K562 (cell line): Measurements from ENCODE around the gene ARHGEF4. TPM values are rescaled to one million over a fixed set of nuclear protein-coding genes. Genes with fewer than 3 reads are reported as not detected.

ENCODE experiments used
- ATAC-seq: fragments of 200-7000 bp; cut with Tn5 transposase; 3 replicates; pipeline ENCODE4 v1.9.1; 2020; ENCODE audit warnings: moderate library complexity
- BruUV-seq: library from RNA; stranded (reverse); fragments of 400-500 nt; replicated peaks from 2 replicates; lab custom pipeline; 2021; lab: Mats Ljungman, UMichigan
- CTCF ChIA-PET: fragments of 300-600 bp; formaldehyde crosslinking; extraction: SDS; loops from one replicate; lab custom pipeline; 2021; ENCODE audit warnings: low intra/inter-chr PET ratio; lab: Yijun Ruan, JAX
- POLR2A ChIA-PET: fragments of 300-600, 350-650 bp; sonication (Branson Sonifier 250); formaldehyde crosslinking; extraction: SDS; loops from one replicate; lab custom pipeline; 2021; ENCODE audit warnings: antibody characterized with exemption, inconsistent platforms; lab: Yijun Ruan, JAX
- DNase-seq, 4 experiments: peaks; one replicate each; pipeline versions ENCODE4 v3.0.0 to v3.0.0-alpha.2; 2011 to 2018; ENCODE audit warnings: low spot score in 3 of 4, mixed read lengths in 3 of 4; ENCODE audit errors: extremely low read depth in 1 of 4
- FAIRE-seq: peaks from 2 replicates; lab custom pipeline; 2011; peaks lifted over from hg19 to GRCh38; lab: Jason Lieb, UNC
- H2AFZ ChIP-seq: 2 replicates; pipeline ENCODE4 v1.6.0; 2011; ENCODE audit warnings: low read depth, low read length, control low read depth, inconsistent platforms
- H3K27ac ChIP-seq: fragments of 200-600 bp; 3 replicates; pipeline ENCODE4 v1.8.0; 2011; ENCODE audit warnings: low read depth, mild to moderate bottlenecking, control low read depth, inconsistent platforms, low read length, moderate library complexity, mixed read lengths; ENCODE audit errors: extremely low read depth
- H3K27me3 ChIP-seq, 2 experiments: fragments of 300-600 bp in 1 of 2; 2 replicates in 1 of 2; 3 replicates in 1 of 2; pipeline versions ENCODE4 v1.6.0 to v1.8.0; 2011; ENCODE audit warnings: inconsistent platforms in 2 of 2, low read length in 2 of 2, mild to moderate bottlenecking in 1 of 2, mixed read lengths in 1 of 2, moderate library complexity in 1 of 2; ENCODE audit not compliant: control insufficient read depth in 2 of 2, insufficient read depth in 2 of 2
- H3K36me3 ChIP-seq: fragments of 300-600 bp; 3 replicates; pipeline ENCODE4 v1.8.0; 2011; ENCODE audit warnings: mild to moderate bottlenecking, low read length, inconsistent platforms; ENCODE audit not compliant: control insufficient read depth, insufficient read depth
- H3K4me1 ChIP-seq, 2 experiments: fragments of 200-600 bp in 1 of 2; replicated peaks in 1 of 2; 2 replicates in 1 of 2; 3 replicates in 1 of 2; pipeline versions ENCODE4 v1.5.1 to v1.8.0; 2011; ENCODE audit warnings: inconsistent platforms in 2 of 2, low read length in 2 of 2, mild to moderate bottlenecking in 1 of 2, mixed read lengths in 1 of 2, moderate library complexity in 1 of 2; ENCODE audit not compliant: control insufficient read depth in 2 of 2, insufficient read depth in 2 of 2
- H3K4me2 ChIP-seq: 2 replicates; pipeline ENCODE4 v1.6.1; 2011; ENCODE audit warnings: low read length, control low read depth, inconsistent platforms, mixed read lengths; ENCODE audit not compliant: insufficient read depth
- H3K4me3 ChIP-seq: fragments of 200-600 bp; sonication (generic), shearing (Covaris generic); 2 replicates; pipeline ENCODE4 v1.5.1; 2016; ENCODE audit warnings: control low read depth, inconsistent platforms
- H3K79me2 ChIP-seq: fragments of 200-600 bp; 3 replicates; pipeline ENCODE4 v1.8.0; 2011; ENCODE audit warnings: low read length, inconsistent platforms; ENCODE audit not compliant: control insufficient read depth, insufficient read depth
- H3K9ac ChIP-seq, 2 experiments: 2 replicates each; pipeline versions ENCODE4 v1.6.0 to v1.6.1; 2011; ENCODE audit warnings: low read depth in 2 of 2, low read length in 2 of 2, control low read depth in 1 of 2, inconsistent platforms in 1 of 2, mild to moderate bottlenecking in 1 of 2, mixed read lengths in 1 of 2; ENCODE audit not compliant: insufficient read depth in 1 of 2
- H3K9me1 ChIP-seq: one replicate; pipeline ENCODE4 v1.6.0; 2011; ENCODE audit warnings: inconsistent platforms, mild to moderate bottlenecking, low read length, moderate library complexity; ENCODE audit not compliant: control insufficient read depth, insufficient read depth
- H3K9me3 ChIP-seq: replicated peaks from 2 replicates; pipeline ENCODE4 v1.5.1; 2011; ENCODE audit warnings: low read depth, low read length, inconsistent platforms; ENCODE audit not compliant: control insufficient read depth, insufficient read depth
- H4K20me1 ChIP-seq: replicated peaks from 2 replicates; pipeline ENCODE4 v1.6.1; 2011; ENCODE audit warnings: low read length, inconsistent platforms, mixed read lengths; ENCODE audit not compliant: control insufficient read depth, insufficient read depth
- ARID2 ChIP-seq: fragments of 450-650 bp; IDR thresholded peaks from 2 replicates; pipeline ENCODE4 v1.6.1; 2017; ENCODE audit warnings: antibody characterized with exemption, mild to moderate bottlenecking
- BMI1 ChIP-seq: fragments of 150-350 bp; IDR thresholded peaks from 2 replicates; pipeline ENCODE4 v1.6.1; 2014; ENCODE audit warnings: low read length
- CUX1 ChIP-seq: fragments of 200-800 bp; sonication (Bioruptor generic); IDR thresholded peaks from 2 replicates; pipeline ENCODE4 v1.6.1; 2016; ENCODE audit warnings: missing genetic modification characterization, missing compliant biosample characterization
- ETV5 ChIP-seq: sonication (generic); formaldehyde crosslinking; IDR thresholded peaks from 2 replicates; pipeline ENCODE4 v1.4.0; 2020; ENCODE audit warnings: low read depth, mild to moderate bottlenecking, missing genetic modification reagents
- GABPB1 ChIP-seq: sonication (generic); formaldehyde crosslinking; IDR thresholded peaks from 2 replicates; pipeline ENCODE4 v1.8.0; 2022; ENCODE audit warnings: mild to moderate bottlenecking, missing genetic modification reagents
- HMG20A ChIP-seq: fragments of 450-650 bp; formaldehyde crosslinking; conservative IDR thresholded peaks from 2 replicates; pipeline ENCODE4 v1.4.0; 2020; ENCODE audit warnings: mild to moderate bottlenecking, mixed read lengths
- HOMEZ ChIP-seq: fragments of 250-450 bp; sonication (Bioruptor Pico); IDR thresholded peaks from 2 replicates; pipeline ENCODE4 v1.4.0; 2020; ENCODE audit warnings: mild to moderate bottlenecking, moderate library complexity
- ILK ChIP-seq: fragments of 450-650 bp; IDR thresholded peaks from 2 replicates; pipeline ENCODE4 v1.6.1; 2016; ENCODE audit warnings: missing genetic modification characterization, low read depth, mild to moderate bottlenecking, missing compliant biosample characterization, moderate library complexity, borderline replicate concordance
- LCOR ChIP-seq: sonication (generic); formaldehyde crosslinking; IDR thresholded peaks from 2 replicates; pipeline ENCODE4 v1.8.0; 2022; ENCODE audit warnings: mild to moderate bottlenecking, missing genetic modification reagents
- PCBP1 ChIP-seq: fragments of 200-400 bp; formaldehyde crosslinking; IDR thresholded peaks from 2 replicates; pipeline ENCODE4 v1.6.1; 2018; ENCODE audit warnings: mild to moderate bottlenecking, low read depth, low read length; ENCODE audit not compliant: poor library complexity, severe bottlenecking
- SNAPC5 ChIP-seq: fragments of 250-450 bp; sonication (Bioruptor Pico); IDR thresholded peaks from 2 replicates; pipeline ENCODE4 v1.8.0; 2021; ENCODE audit warnings: moderate library complexity, mild to moderate bottlenecking, inconsistent platforms
- THRA ChIP-seq: fragments of 450-650 bp; IDR thresholded peaks from 2 replicates; pipeline ENCODE4 v1.6.1; 2017; ENCODE audit warnings: mild to moderate bottlenecking, moderate library complexity
- ZNF133 ChIP-seq: fragments of 250-450 bp; sonication (Bioruptor Pico); IDR thresholded peaks from 2 replicates; pipeline ENCODE4 v1.4.0; 2020; ENCODE audit warnings: mild to moderate bottlenecking
- ZNF766 ChIP-seq: fragments of 200-800 bp; sonication (Bioruptor generic); conservative IDR thresholded peaks from 2 replicates; pipeline ENCODE4 v1.6.1; 2016; ENCODE audit warnings: missing genetic modification characterization, missing compliant biosample characterization
- WGBS: fragments of 100-300 bp; shearing (Covaris generic); methylation state at CpG from one replicate; pipeline ENCODE4 v1.1.6; 2016; ENCODE audit warnings: low coverage, mixed read lengths; ENCODE audit not compliant: insufficient coverage; ENCODE audit errors: missing lambda C conversion rate; 5-methylcytosine and 5-hydroxymethylcytosine counted together
- in situ Hi-C: fragments of 300-500 bp; cut with MboI; formaldehyde crosslinking; loops from 4 replicates; pipeline ENCODE4 v1.15.0; 2018; ENCODE audit warnings: inconsistent platforms, mixed read lengths
- intact Hi-C: fragments of 100-400 bp; cut with micrococcal nuclease; formaldehyde crosslinking; loops from 2 replicates; pipeline ENCODE4 v1.14.2; 2022
- polyA plus RNA-seq, 8 experiments: library from polyadenylated mRNA; depleted of rRNA in 4 of 8; stranded (reverse) in 5 of 8; unstranded in 3 of 8; fragments of >200 nt; fragmentation: Nextera tagmentation in 2 of 8; fragmentation: Illumina TruSeq in 1 of 8; extraction: Ambion mirVana in 2 of 8; extraction: Trizol in 1 of 8; gene quantifications; 2 replicates each; pipeline versions ENCODE4 v1.2.1 to v1.2.3, GENCODE V29; 2011 to 2014; ENCODE audit warnings: inconsistent platforms in 1 of 8, missing spikeins in 1 of 8
- total RNA-seq, 7 experiments: library from RNA; depleted of rRNA in 6 of 7; stranded (reverse); fragments of >200 nt in 6 of 7; fragmentation: Illumina TruSeq in 2 of 7; extraction: Trizol in 2 of 7; gene quantifications; 2 replicates each; pipeline versions ENCODE4 v1.2.1 to v1.2.3, GENCODE V29; 2011 to 2021; ENCODE audit warnings: low replicate concordance in 1 of 7

The ARHGEF4 gene
- total and polyA plus RNA-seq, 9 of the 15 experiments (the other 6 are each of a cell fraction or from before 2014, with no cell fraction given), result not detected

GRCh38 chr2:131035112-131035825 lies 198.6 kb downstream of the ARHGEF4 start:
- POLR2A ChIA-PET, result no interaction called here

More at GRCh38 chr2:131035112-131035825, 198.6 kb downstream of the ARHGEF4 start:
- DNase-seq, result no peak
- Histone ChIP-seq H3K4me3 (no peak overlapping the region), H3K79me2 (no peaks in the 10 kb centered on the region), H4K20me1 (peaks cover 8% of the 10 kb centered on the region; the same call in 1 of the 2 replicates), H3K4me1 (peaks cover 2 to 14% of the 10 kb centered on the region in 2 experiments; a peak in 4 of 5 replicates), H3K9ac (no peak overlapping the region), H3K9me3 (no peaks in the 10 kb centered on the region), H3K36me3 (no peaks in the 10 kb centered on the region), H3K27me3 (peaks cover 3 to 48% of the 10 kb centered on the region in 2 experiments; a peak in 4 of 5 replicates), H3K4me2 (no peak overlapping the region), H3K9me1 (no peaks in the 10 kb centered on the region), H3K27ac (no peak overlapping the region), H2AFZ (no peak overlapping the region)
- in situ Hi-C loops, result no loop called here
- WGBS, result 34% methylated on average over 25 of the region's 65 CpGs
- no peak for FAIRE-seq
- ATAC-seq, result no peak
- CTCF ChIA-PET, result no interaction called here
- BruUV-seq, result no TSS peak
- intact Hi-C loops, result loop anchor here (10.0 kb wide), 1 partner anchor 1440 kb away; no protein-coding TSS in a partner anchor
- TF ChIP-seq LCOR (CRISPR knock-in tag) (no peak), GABPB1 (CRISPR knock-in tag) (no peak), THRA (no peak), ETV5 (CRISPR knock-in tag) (no peak), ZNF133 (CRISPR knock-in tag) (no peak), HOMEZ (CRISPR knock-in tag) (no peak), PCBP1 (no peak), SNAPC5 (no peak), ILK (no peak), ZNF766 (CRISPR knock-in tag) (no peak), BMI1 (no peak), ARID2 (no peak), HMG20A (CRISPR knock-in tag) (no peak), CUX1 (no peak)
